GM18861 (cell line): ENCODE results near the gene ZNF429.
"Not testable (repeated sequence)": the region's sequence is repeated elsewhere in the genome, so short reads cannot be mapped to it uniquely, and the experiment has no call there.

Experiments used
- ATAC-seq: cut with Tn5 transposase; IDR thresholded peaks from one replicate; pipeline ENCODE4 v1.9.1; 2021; ENCODE audit not compliant: unreplicated experiment

Gene ZNF429

GRCh38 chr19:21588065-21588601, 82.7 kb downstream of the ZNF429 start:
- ATAC-seq, result no peak

DNA sequence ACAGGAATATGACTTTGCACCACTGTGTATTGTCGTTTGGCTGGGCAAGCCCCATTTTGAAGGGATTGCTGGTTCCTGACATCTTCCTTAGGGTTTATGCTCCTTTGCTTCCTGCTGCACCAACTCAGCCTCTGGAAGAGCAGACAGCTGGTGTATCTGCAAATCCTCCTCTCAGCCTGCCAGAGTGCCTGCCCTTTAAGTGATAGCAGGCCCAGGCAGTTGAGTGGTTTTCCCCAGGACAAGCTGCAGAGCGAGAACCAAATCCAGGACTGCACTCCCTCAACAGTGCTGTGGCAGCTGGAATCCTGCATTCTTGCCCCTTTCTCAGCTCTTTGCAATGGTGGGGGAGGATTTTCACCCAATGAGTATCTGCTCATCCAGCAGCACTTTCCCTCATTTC, 85.5 kb downstream of the ZNF429 start:
- no peak for ATAC-seq

GRCh38 chr19:21593008-21593481, 87.6 kb downstream of the ZNF429 start:
- ATAC-seq, result no peak

DNA sequence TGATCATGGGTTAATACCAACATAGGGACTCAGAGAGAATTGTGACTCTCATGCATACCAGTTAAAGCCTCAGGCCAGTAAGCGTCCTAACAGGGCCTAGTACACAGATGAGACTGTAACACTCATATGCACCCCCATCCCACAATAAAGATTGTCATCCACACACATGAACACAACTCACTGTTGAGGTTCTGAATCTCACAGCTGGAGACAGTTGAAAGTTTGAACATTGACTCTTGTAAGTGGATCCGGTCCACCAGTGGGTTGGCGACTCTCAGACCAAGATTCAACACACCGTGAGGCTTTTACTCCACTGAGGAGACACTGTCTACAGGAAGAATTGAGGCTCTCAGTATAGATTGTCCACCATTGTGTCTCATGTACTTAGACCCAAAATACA, 88.1 kb downstream of the ZNF429 start:
- ATAC-seq, result no peak

GRCh38 chr19:21593934-21594820, 88.8 kb downstream of the ZNF429 start:
- no peak for ATAC-seq

DNA sequence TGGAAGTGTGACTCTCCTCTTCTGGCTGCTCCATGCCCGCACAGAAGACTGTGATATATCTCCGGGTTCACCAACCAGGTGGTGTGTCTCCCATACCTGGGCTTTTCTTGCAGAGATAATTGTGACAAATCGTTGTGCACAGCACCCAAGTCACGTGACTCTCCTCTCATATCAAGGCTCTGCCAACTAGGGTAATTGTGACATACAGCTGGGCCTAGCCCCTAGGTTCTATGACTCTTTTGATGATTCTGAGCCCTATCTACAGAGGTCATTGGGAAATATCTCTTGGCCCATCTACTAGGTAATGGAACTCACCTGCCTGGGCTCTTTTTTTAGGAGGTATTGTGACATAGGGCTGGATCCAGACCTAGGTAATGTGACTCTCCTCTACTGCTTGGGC, 89.8 kb downstream of the ZNF429 start:
- no peak for ATAC-seq

DNA sequence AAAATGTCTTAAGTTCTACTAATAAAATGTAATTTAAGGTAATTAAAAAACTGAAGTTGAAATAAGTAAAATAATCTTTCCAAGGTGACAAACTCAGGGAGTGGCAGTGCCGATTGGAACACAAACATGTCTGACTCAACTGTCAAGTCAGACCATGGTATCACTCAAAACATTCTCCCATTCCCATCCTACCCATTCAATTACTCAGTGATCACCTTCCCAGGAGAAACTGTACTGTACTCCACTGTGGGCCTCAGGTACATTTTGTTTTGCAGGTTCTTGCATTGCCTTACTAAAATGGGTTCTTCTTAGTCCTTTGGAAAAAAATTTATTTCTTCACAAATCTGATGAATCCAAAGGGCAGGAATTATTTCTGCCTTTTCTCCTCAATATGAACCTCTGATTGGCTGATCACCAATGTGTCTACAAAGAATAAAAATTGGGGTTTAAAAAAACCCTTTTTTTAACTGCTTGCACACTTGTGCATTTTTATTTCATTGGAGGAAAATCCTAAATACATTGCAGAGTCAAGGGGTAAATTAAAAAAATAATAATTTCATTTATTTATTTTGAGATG, 96.8 kb downstream of the ZNF429 start:
- no peak for ATAC-seq

DNA sequence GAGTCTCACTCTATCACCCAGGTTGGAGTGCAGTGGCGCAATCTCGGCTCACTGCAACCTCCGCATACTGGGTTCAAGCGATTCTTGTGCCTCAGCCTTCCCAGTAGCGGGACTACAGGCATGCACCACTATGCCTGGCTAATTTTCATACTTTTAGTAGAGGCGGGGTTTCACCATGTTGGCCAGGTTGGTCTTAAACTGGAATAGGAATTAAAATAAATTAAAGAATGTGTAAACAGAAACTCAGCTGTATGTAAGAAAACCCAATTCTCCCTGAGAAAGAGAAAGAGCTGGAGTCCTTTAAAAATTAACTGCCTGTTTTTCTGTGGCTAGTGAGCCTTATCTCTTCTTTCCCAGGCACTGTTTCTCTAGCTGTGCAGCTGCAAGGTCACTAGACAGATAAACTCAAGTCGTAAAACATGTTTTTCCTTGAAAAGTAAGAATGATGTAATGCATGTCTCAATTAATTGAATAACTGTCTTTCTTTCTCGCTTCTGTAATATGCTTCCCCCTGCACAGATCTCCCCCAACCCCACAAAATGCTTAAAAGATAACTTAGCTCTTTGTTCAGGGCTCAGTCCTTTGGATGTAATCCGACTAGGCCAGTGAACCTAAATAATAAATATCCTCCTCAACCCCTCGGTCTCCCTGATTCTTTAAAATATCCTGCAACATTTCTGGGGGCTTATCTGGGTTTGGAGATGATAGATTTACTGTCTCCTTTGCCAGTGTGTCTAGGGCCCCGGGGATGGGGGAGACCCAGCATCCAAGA, 97.4 kb downstream of the ZNF429 start:
- ATAC-seq, result not testable (repeated sequence)

GRCh38 chr19:21603431-21604231, 98.2 kb downstream of the ZNF429 start:
- no peak for ATAC-seq

DNA sequence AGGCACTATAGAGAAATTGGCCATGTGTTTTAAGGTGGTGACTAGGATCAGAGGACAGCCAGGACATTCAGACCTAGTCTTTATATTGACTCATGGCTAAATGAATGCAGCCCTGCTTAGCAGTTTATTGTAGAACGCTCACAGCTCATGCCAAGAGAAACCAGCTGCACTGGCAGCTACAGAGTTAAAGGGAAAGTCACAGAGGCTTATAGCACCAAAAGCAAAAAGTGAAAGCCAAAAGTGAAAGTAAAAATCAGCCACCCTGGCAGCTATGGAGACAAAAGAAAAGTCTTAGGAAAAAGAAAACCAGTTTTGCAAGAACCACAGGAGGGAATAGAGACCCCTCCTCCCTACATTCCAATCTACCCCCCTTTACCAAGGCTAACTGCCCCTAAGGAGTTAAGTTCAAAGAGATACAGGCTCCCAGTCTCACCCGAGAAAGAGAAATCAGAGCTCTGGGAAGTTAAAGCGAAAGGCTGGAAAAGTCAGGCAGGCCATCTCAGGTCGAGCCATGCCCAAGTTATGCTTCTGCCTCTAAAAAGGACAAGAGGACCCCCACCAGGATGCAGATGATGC, 99.0 kb downstream of the ZNF429 start:
- ATAC-seq, result no peak
